ENCODE measurements around the gene CEMIP.
"Not testable (repeated sequence)": the region's sequence is repeated elsewhere in the genome, so short reads cannot be mapped to it uniquely, and the experiment has no call there.

- TF ChIP-seq, protein P1, sequence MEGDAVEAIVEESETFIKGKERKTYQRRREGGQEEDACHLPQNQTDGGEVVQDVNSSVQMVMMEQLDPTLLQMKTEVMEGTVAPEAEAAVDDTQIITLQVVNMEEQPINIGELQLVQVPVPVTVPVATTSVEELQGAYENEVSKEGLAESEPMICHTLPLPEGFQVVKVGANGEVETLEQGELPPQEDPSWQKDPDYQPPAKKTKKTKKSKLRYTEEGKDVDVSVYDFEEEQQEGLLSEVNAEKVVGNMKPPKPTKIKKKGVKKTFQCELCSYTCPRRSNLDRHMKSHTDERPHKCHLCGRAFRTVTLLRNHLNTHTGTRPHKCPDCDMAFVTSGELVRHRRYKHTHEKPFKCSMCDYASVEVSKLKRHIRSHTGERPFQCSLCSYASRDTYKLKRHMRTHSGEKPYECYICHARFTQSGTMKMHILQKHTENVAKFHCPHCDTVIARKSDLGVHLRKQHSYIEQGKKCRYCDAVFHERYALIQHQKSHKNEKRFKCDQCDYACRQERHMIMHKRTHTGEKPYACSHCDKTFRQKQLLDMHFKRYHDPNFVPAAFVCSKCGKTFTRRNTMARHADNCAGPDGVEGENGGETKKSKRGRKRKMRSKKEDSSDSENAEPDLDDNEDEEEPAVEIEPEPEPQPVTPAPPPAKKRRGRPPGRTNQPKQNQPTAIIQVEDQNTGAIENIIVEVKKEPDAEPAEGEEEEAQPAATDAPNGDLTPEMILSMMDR (conservative IDR thresholded peaks at IDR 0.05; ENCODE audit: low read length), result not testable (repeated sequence)
- TF ChIP-seq EZH2phosphoT487 (IDR thresholded peaks at IDR 0.05; ENCODE audit: borderline replicate concordance), result not testable (repeated sequence)
Observed at GRCh38 chr15:80763235-80763634, 15.9 kb upstream of the CEMIP start.

Data from Loucy (cell line).